IPS-NIHi11 (cell line): ENCODE data around the gene P2RX6.

Experiments used
- DNase-seq: peaks from one replicate; pipeline ENCODE4 v3.0.0; 2012; ENCODE audit warnings: mixed read lengths, low spot score

The P2RX6 gene

GRCh38 chr22:20979940-20980453, 35.0 kb upstream of the P2RX6 start:
- no peak for DNase-seq

GRCh38 chr22:20980523-20980922, 34.4 kb upstream of the P2RX6 start:
- DNase-seq, result no peak

GRCh38 chr22:20980938-20981722, 33.8 kb upstream of the P2RX6 start:
- no peak for DNase-seq

DNA sequence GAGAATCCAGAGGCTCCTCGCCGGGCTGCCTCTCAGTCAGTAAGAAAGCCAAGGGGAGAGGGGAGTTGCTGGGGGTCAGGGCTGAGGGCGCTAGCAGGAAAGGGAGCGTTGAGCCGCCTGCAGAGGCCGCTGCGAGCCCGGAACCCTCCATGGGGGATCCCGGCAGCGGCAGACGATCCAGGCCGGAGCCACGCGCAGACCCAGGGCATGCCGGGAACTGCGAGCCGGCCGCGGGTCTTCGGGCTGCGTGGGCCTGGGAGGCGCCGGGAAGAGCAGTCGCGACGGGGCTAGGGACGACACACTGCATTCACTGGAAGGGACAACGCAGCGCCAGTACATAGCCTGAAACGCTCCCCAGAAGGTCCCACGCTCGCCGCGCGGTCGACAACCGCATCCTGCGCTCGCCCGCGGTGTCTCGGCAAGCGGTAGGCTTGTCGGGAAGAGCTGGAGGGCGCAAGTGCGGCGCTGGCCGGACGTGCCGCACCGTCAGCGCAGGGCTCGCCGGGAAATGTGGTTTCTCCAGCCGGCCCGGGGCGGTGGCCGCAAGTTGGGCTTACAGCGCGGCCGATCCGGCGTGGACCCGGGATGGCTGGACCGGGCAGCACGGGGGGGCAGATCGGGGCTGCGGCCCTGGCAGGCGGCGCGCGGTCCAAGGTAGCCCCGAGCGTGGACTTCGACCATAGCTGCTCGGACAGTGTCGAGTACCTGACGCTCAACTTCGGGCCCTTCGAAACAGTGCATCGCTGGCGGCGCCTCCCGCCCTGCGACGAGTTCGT, 33.0 kb upstream of the P2RX6 start, which contains the start of gene LZTR1:
TSS of gene LZTR1 (plus strand) at position 511 of the 776 bp plus-strand sequence. CDS start at position 586, 75 bp downstream.
- DNase-seq, result peak; percentile 90

DNA sequence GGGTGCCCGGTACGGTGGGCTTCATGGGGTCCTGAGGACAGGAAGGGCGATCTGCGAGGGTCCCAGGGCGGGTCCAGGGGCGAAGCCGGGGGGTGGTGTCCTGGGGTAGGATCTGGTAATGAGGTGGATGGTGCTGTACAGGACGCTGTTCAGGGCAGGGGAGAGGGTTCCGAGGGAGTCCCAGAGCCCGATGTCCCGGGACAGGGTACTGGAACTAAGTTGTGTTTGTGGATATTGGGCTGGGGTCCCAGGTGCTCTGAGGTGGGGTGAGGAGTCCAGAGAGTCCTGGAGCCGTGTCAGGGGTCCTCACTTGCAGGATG, 32.4 kb upstream of the P2RX6 start:
- DNase-seq, result no peak

DNA sequence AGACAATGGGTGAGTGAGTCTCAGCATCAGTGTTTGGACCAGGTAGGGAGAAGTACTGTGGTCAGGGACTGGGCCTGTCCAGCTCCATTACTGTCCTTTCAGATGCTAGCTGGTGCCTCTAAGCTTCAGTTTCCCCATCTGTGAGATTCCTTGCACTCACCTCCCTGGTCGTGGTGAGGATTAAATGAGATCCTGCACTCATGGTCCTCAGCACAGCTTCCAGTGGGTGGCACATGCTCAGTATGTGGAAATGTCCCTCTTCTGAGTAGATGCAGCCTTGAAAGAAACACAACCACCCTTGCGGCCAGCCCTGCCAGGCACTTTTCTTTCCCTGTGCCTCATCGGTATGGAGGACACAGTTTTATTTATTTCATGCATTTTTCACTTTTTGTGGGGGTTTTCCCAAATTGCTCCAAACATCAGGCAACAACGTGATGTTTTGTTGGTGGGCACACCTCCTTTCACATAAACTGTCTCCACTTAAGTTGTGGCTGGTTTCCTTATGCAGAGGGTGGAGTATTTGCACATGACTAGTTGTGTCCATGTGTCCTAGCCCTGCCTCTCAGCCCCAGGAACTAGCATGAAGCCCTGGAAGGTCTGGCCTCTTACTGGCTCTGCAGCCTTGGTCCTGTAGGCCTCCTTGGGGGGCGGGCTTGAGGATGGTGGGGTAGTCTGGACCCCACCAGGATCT, 31.7 kb upstream of the P2RX6 start:
- DNase-seq, result no peak

- DNase-seq, result no peak
These were observed 29.2 kb upstream of the P2RX6 start for GRCh38 chr22:20985720-20986119.

- DNase-seq, result no peak
These were observed 28.6 kb upstream of the P2RX6 start for GRCh38 chr22:20986365-20986764.

DNA sequence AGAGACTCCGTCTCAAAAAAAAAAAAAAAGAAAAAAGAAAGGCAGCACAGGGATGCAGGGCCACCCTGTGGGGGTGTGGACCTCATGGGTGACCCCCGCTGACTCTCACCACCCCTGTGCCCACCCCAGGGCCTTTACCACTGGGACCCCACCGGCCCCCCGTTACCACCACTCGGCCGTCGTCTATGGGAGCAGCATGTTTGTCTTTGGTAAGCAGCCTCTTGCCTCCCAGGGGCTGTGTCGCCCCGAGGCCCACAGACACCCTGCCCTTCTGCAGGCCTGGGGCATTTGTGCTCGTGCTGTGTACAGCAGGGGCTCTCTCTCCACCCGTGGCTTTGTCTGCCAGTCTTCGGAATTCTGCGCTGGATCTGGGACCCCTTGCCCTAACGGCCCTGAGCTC, 27.6 kb upstream of the P2RX6 start:
- DNase-seq, result no peak

GRCh38 chr22:20988573-20989322, 26.2 kb upstream of the P2RX6 start:
- no peak for DNase-seq

GRCh38 chr22:20989323-20990138, 25.4 kb upstream of the P2RX6 start:
- DNase-seq, result no peak

GRCh38 chr22:20990184-20991180, 24.5 kb upstream of the P2RX6 start:
- DNase-seq, result no peak

- no peak for DNase-seq
These were observed 23.5 kb upstream of the P2RX6 start for GRCh38 chr22:20991252-20992055.

DNA sequence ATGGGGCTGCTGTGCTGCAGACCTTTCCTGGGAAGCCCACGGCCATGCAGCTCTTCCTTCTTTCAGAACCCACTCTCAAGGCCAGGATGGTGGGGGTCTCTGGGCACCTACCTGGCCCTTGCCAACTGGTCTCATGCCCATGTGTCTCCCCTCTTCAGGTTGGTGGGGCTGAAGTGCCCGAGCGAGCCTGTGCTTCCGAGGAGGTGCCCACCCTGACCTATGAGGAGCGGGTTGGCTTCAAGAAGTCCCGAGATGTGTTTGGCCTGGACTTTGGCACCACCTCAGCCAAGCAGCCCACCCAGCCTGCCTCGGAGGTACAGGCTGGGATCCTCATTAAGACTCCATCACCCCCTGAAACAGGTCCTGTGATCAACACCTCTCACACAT, 22.9 kb upstream of the P2RX6 start:
- DNase-seq, result no peak

- no peak for DNase-seq
These were observed 22.3 kb upstream of the P2RX6 start for GRCh38 chr22:20992456-20993303.

- no peak for DNase-seq
These were observed 21.4 kb upstream of the P2RX6 start for GRCh38 chr22:20993304-20994127.
